Lower lobe of right lung (tissue), 2 donors: ENCODE results near the gene ZNF592. TPM values are rescaled to one million over a fixed set of nuclear protein-coding genes. Genes with fewer than 3 reads are reported as not detected.

Source experiments
- ATAC-seq, 2 donors: fragments of 200-7000 bp; cut with Tn5 transposase; one replicate each; pipeline ENCODE4 v1.9.1; 2020 to 2022; ENCODE audit warnings: mild to moderate bottlenecking in 2 of 2, moderate library complexity in 2 of 2
- DNase-seq: peaks from one replicate; pipeline ENCODE4 v3.0.0-alpha.2; 2020
- H3K27ac ChIP-seq: fragments of 200-600 bp; one replicate; pipeline ENCODE4 v1.8.0; 2022
- H3K27me3 ChIP-seq: fragments of 200-600 bp; one replicate; pipeline ENCODE4 v1.8.0; 2022; ENCODE audit warnings: low read depth
- H3K36me3 ChIP-seq: fragments of 200-600 bp; one replicate; pipeline ENCODE4 v1.8.0; 2022; ENCODE audit warnings: mild to moderate bottlenecking
- H3K4me1 ChIP-seq: fragments of 200-600 bp; one replicate; pipeline ENCODE4 v1.8.0; 2022
- H3K4me3 ChIP-seq: fragments of 200-600 bp; one replicate; pipeline ENCODE4 v1.8.0; 2022; ENCODE audit warnings: mild to moderate bottlenecking
- H3K9me3 ChIP-seq: fragments of 200-600 bp; one replicate; pipeline ENCODE4 v1.8.0; 2022
- CTCF ChIP-seq: fragments of 200-600 bp; IDR thresholded peaks from one replicate; pipeline ENCODE4 v1.8.0; 2022; ENCODE audit warnings: antibody characterized with exemption, mild to moderate bottlenecking
- intact Hi-C: fragments of 100-400 bp; cut with DNase I; formaldehyde crosslinking; loops from one replicate; pipeline ENCODE4 v1.11.0; 2022
- total RNA-seq: library from RNA; stranded (reverse); fragmentation: NEBNext Ultra II Directional; extraction: Animal tissue kit (Norgen Biotek cat#: 25700); gene quantifications from one replicate; pipeline ENCODE4 v1.2.1, GENCODE V29; 2021
- donor health status: DM: no; HTN: yes; CAD: no; lungs with severe emphysema.

ZNF592 gene
- total RNA-seq, 1 donor from 2014 or later, result 34.8 TPM

GRCh38 chr15:84811151-84811550 lies 62.8 kb downstream of the ZNF592 start:
- ATAC-seq, result peak in 1 of 2 donors; percentile 20
- Histone ChIP-seq H3K9me3 (no peaks in the 10 kb centered on the region), H3K27ac (no peak overlapping the region), H3K4me3 (no peak overlapping the region), H3K27me3 (no peaks in the 10 kb centered on the region), H3K4me1 (no peaks in the 10 kb centered on the region), H3K36me3 (no peaks in the 10 kb centered on the region)
- intact Hi-C loops, result no loop called here
- TF ChIP-seq CTCF, result no peak
- no peak for DNase-seq

GRCh38 chr15:84811828-84812227 lies 63.4 kb downstream of the ZNF592 start:
- ATAC-seq (peak; percentile 59 to 66), DNase-seq (no peak)
- no peaks in the 10 kb centered on the region for H3K9me3 ChIP-seq
- no peak for TF ChIP-seq CTCF
- H3K4me3 ChIP-seq, result no peak overlapping the region
- peaks cover 4% of the 10 kb centered on the region for H3K4me1 ChIP-seq
- no peaks in the 10 kb centered on the region for H3K36me3 ChIP-seq
- H3K27ac ChIP-seq, result no peak overlapping the region
- intact Hi-C loops, result no loop called here
- H3K27me3 ChIP-seq, result no peaks in the 10 kb centered on the region

DNA sequence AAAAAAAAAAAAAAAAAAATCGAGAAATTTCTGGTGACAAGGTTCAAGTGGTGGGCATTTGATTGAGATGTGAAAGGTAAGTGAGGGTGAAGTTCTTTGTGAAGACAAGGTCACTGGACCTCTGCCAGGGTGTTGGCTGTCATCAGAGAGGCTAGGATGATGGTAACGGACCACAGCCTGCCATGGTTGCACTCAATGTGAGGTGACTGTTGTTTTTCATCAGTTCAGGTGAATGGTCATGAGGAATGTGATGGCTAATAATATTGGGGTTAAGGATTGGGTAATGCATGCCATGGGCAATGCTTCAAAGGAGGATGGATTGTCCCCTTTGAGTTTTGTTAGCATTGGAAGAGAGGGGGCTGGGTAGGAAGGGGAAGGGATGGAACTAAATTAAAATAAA lies 64.5 kb downstream of the ZNF592 start:
- Histone ChIP-seq H3K4me3 (no peak overlapping the region), H3K9me3 (no peaks in the 10 kb centered on the region), H3K27ac (no peak overlapping the region), H3K4me1 (peaks cover 12% of the 10 kb centered on the region), H3K27me3 (no peaks in the 10 kb centered on the region), H3K36me3 (no peaks in the 10 kb centered on the region)
- intact Hi-C loops, result no loop called here
- ATAC-seq, result no peak
- no peak for DNase-seq
- TF ChIP-seq CTCF, result no peak

GRCh38 chr15:84813435-84813834 lies 65.0 kb downstream of the ZNF592 start:
- no peak for ATAC-seq
- TF ChIP-seq CTCF, result no peak
- Histone ChIP-seq H3K27me3 (no peaks in the 10 kb centered on the region), H3K9me3 (no peaks in the 10 kb centered on the region), H3K36me3 (no peaks in the 10 kb centered on the region), H3K27ac (no peak overlapping the region), H3K4me3 (no peak overlapping the region), H3K4me1 (peaks cover 18% of the 10 kb centered on the region)
- intact Hi-C loops, result no loop called here
- DNase-seq, result no peak

GRCh38 chr15:84813931-84814330 lies 65.5 kb downstream of the ZNF592 start:
- Histone ChIP-seq H3K27me3 (no peaks in the 10 kb centered on the region), H3K4me3 (no peak overlapping the region), H3K4me1 (peaks cover 23% of the 10 kb centered on the region), H3K36me3 (no peaks in the 10 kb centered on the region), H3K9me3 (no peaks in the 10 kb centered on the region), H3K27ac (no peak overlapping the region)
- intact Hi-C loops, result no loop called here
- ATAC-seq (no peak), DNase-seq (no peak)
- no peak for TF ChIP-seq CTCF

GRCh38 chr15:84814916-84815315 lies 66.5 kb downstream of the ZNF592 start:
- intact Hi-C loops, result no loop called here
- TF ChIP-seq CTCF, result no peak
- Histone ChIP-seq H3K27me3 (no peaks in the 10 kb centered on the region), H3K9me3 (no peaks in the 10 kb centered on the region), H3K27ac (no peak overlapping the region), H3K4me3 (no peak overlapping the region), H3K36me3 (no peaks in the 10 kb centered on the region), H3K4me1 (peaks cover 33% of the 10 kb centered on the region)
- ATAC-seq (no peak), DNase-seq (no peak)
